Right atrium auricular region (tissue), 2 donors: Measurements from ENCODE around the gene GGCT. TPM values are rescaled to one million over a fixed set of nuclear protein-coding genes. Genes with fewer than 3 reads are reported as not detected.

Experiments
- DNase-seq: peaks from one replicate; pipeline ENCODE4 v3.0.0-alpha.2; 2019; ENCODE audit warnings: low spot score
- H3K27ac ChIP-seq, 2 donors: fragments of 200-600 bp; sonication (generic); 1 replicate in 1 of 2; 2 replicates in 1 of 2; pipeline ENCODE4 v1.5.1; 2016 to 2019
- H3K27me3 ChIP-seq, 2 donors: fragments of 200-600 bp; sonication (generic); one replicate each; pipeline versions ENCODE4 v1.5.1 to v1.6.0; 2017 to 2019
- H3K36me3 ChIP-seq: fragments of 200-600 bp; sonication (generic); one replicate; pipeline ENCODE4 v1.5.1; 2016
- H3K4me1 ChIP-seq, 2 donors: fragments of 200-600 bp; sonication (generic); one replicate each; pipeline versions ENCODE4 v1.5.1 to v1.6.0; 2017 to 2019
- H3K4me3 ChIP-seq, 2 donors: fragments of 200-600 bp; sonication (generic); 1 replicate in 1 of 2; 2 replicates in 1 of 2; pipeline ENCODE4 v1.5.1; 2017 to 2019; ENCODE audit warnings: mild to moderate bottlenecking in 1 of 2, moderate library complexity in 1 of 2
- H3K9me3 ChIP-seq, 2 donors: fragments of 200-600 bp; sonication (generic); one replicate each; pipeline ENCODE4 v1.5.1; 2019
- CTCF ChIP-seq, 2 donors: fragments of 200-600 bp; sonication (generic); IDR thresholded peaks; one replicate each; pipeline ENCODE4 v1.5.1; 2019; ENCODE audit warnings: antibody characterized with exemption in 2 of 2
- total RNA-seq, 2 donors: library from RNA; depleted of rRNA; stranded (reverse); fragments of >200 nt; gene quantifications; one replicate each; pipeline ENCODE4 v1.1.0, GENCODE V29; 2016

Gene GGCT
- total RNA-seq, 2 donors from 2014 or later, result 15.1 to 27.6 TPM

- no peaks in the 10 kb centered on the region for H3K27me3 ChIP-seq
- TF ChIP-seq CTCF (IDR thresholded peaks at IDR 0.05), result no peak
- H3K36me3 ChIP-seq, result peaks cover 14% of the 10 kb centered on the region
- H3K4me3 ChIP-seq, result no peak overlapping the region
- no peak overlapping the region for H3K27ac ChIP-seq
- peaks cover 0 to 58% of the 10 kb centered on the region in 2 donors for H3K4me1 ChIP-seq
- DNase-seq, result no peak
- no peaks in the 10 kb centered on the region for H3K9me3 ChIP-seq
These were observed 42.5 kb downstream of the GGCT start for GRCh38 chr7:30462179-30462578.

DNA sequence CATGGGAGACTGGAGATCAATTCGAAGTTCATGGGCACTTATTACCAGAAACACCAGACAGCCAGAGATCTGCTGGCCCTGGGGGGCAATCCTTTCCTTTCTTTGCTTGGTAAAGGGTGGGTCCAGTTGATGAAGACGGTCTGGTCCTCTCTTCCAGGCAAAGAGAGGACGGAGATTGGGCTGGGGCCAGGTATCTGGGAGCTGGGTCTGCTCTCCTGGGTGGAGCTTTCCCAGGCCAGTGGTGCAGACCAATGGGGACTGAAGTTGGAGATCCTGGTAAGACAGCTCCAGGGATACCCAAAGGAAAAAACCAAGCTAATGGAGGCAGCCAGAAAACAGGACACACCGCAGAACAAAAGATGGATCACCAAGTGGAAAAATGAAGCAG, 44.4 kb downstream of the GGCT start:
- DNase-seq, result no peak
- Histone ChIP-seq H3K36me3 (peaks cover 33% of the 10 kb centered on the region), H3K27ac (peak overlapping the region in 1 of 2 donors; percentile 52), H3K4me1 (peaks cover 0 to 41% of the 10 kb centered on the region in 2 donors), H3K4me3 (no peak overlapping the region), H3K27me3 (no peaks in the 10 kb centered on the region), H3K9me3 (no peaks in the 10 kb centered on the region)
- no peak for TF ChIP-seq CTCF (IDR thresholded peaks at IDR 0.05)

- Histone ChIP-seq H3K4me1 (peaks cover 0 to 36% of the 10 kb centered on the region in 2 donors), H3K27ac (peak overlapping the region in 1 of 2 donors; percentile 52), H3K4me3 (no peak overlapping the region), H3K9me3 (no peaks in the 10 kb centered on the region), H3K27me3 (no peaks in the 10 kb centered on the region), H3K36me3 (peaks cover 38% of the 10 kb centered on the region)
- TF ChIP-seq CTCF (IDR thresholded peaks at IDR 0.05), result no peak
- DNase-seq, result peak; percentile 72
These were observed 44.9 kb downstream of the GGCT start for GRCh38 chr7:30459591-30460245.

DNA sequence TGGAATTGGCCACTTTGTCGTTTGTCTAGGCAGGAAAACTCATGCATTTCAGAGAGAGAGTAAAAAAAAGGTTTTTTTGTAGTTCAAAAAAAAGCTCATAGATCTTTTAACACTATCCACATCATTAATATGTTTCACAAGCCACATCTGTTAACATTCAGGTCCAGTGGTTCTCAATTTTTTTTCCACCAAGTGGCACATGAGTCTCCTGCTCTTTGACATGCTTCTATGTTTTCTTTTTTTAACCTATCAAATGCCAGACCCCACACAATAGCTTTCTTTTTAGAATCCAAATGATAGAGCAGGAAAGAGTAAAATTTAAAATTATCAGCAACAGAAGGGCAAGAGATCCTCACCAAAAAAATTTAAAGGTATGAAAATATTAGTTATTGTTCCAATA, 46.3 kb downstream of the GGCT start:
- TF ChIP-seq CTCF (IDR thresholded peaks at IDR 0.05), result no peak
- H3K4me1 ChIP-seq, result peaks cover 0 to 30% of the 10 kb centered on the region in 2 donors
- no peak overlapping the region for H3K27ac ChIP-seq
- DNase-seq, result no peak
- no peak overlapping the region for H3K4me3 ChIP-seq
- no peaks in the 10 kb centered on the region for H3K9me3 ChIP-seq
- peaks cover 46% of the 10 kb centered on the region for H3K36me3 ChIP-seq
- no peaks in the 10 kb centered on the region for H3K27me3 ChIP-seq

DNA sequence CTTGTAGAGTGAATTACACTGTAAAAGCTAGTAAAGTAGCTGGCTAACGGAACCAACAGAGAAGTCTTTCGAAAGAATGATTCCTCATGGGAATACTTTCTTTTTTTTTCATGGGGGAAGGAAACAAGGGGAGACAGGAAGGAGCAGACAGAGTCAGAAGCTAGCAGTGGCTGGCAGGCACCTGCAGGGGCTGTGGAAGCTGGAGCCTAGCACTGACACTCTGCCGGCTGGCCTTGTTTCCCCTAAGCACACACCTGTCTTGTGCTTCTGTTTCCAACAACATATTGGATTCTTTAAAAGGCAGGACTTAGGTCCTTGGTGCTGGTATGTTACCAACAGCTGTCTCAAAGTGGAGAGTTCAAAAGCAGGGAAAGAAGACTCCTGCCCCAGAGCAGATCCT, 50.7 kb downstream of the GGCT start:
- peaks cover 0 to 16% of the 10 kb centered on the region in 2 donors for H3K4me1 ChIP-seq
- H3K27ac ChIP-seq, result no peak overlapping the region
- H3K4me3 ChIP-seq, result no peak overlapping the region
- H3K9me3 ChIP-seq, result no peaks in the 10 kb centered on the region
- peaks cover 72% of the 10 kb centered on the region for H3K36me3 ChIP-seq
- no peaks in the 10 kb centered on the region for H3K27me3 ChIP-seq
- no peak for TF ChIP-seq CTCF (IDR thresholded peaks at IDR 0.05)
- DNase-seq, result no peak

GRCh38 chr7:30453016-30453415, 51.6 kb downstream of the GGCT start:
- Histone ChIP-seq H3K4me3 (no peak overlapping the region), H3K27ac (no peak overlapping the region), H3K36me3 (peaks cover 78% of the 10 kb centered on the region), H3K4me1 (peaks cover 0 to 23% of the 10 kb centered on the region in 2 donors), H3K9me3 (no peaks in the 10 kb centered on the region), H3K27me3 (no peaks in the 10 kb centered on the region)
- TF ChIP-seq CTCF (IDR thresholded peaks at IDR 0.05), result no peak
- DNase-seq, result no peak
